GM21723 (cell line): ENCODE data around the gene TMEM271.
"Not testable (repeated sequence)": the region's sequence is repeated elsewhere in the genome, so short reads cannot be mapped to it uniquely, and the experiment has no call there.

Source experiments
- ATAC-seq: cut with Tn5 transposase; IDR thresholded peaks from one replicate; pipeline ENCODE4 v1.9.1; 2021; ENCODE audit warnings: mild to moderate bottlenecking, moderate library complexity; ENCODE audit not compliant: unreplicated experiment

The TMEM271 gene

DNA sequence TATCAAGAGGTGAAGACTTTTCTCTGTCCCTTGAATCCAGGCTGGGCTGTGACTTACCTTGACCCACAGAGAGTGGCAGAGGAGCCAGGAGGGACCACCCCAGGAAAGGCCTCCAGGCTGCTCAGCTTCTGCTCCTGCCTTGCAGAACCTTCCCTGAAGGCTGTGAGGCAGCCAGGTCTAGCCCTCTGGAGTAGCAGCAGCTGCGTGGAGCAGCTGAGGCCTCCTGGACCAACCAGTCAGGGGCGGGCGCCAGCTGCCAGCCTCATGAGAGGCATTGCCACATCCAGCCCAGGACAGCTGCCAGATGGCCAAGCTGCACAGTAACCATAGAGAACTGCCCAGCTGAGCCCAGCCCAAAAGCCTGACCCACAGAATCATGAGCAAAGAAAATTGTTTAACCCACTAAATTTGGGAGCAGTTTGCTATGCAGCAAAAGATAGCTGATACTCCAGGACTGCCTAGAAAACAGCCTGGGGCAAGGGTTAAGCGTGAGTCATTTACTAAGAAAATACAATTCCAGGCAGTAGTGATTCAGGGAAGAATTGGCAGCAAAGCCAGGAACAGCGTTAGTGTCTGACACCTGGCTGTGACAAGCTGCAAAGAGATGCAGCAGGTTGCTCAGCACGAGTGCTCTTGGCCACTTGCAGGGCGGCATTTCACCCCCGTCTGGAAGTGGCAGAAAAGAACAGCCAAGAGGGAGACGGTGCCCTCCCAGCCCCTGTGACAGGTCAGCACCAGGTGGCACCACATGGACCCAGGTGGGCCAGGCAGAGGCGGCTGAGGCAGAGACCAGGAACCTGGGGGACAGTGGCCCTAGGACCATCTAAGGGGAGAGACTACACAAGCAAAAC lies 34.5 kb upstream of the TMEM271 start:
- ATAC-seq = no peak

DNA sequence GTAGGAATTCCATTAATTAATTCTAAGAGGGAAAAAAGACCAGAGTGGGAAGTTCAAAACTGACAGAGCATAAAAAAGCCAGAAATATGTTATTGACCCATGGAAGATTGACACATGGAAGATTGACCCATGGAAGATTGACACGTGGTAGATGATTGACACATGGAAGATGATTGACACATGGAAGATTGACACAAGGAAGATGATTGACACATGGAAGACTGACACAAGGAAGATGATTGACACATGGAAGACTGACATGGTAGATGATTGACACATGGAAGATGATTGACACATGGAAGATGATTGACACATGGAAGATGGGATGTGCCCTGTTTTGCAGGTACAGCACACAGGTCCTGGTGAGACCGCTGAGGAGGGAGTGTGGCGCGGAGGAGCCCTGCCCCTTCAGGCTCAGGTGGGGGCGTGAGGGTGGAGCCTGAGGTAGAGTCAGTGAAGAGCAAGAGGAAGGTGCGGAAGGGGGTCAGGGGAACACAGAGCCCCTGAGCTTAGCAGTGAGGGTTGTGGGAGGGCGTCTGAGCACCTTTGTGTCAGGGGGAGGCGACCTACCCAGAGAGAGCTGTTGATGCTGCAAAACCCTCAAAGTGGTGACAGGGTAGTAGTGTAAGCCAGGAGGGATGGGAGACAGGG lies 33.4 kb upstream of the TMEM271 start:
- ATAC-seq = no peak

DNA sequence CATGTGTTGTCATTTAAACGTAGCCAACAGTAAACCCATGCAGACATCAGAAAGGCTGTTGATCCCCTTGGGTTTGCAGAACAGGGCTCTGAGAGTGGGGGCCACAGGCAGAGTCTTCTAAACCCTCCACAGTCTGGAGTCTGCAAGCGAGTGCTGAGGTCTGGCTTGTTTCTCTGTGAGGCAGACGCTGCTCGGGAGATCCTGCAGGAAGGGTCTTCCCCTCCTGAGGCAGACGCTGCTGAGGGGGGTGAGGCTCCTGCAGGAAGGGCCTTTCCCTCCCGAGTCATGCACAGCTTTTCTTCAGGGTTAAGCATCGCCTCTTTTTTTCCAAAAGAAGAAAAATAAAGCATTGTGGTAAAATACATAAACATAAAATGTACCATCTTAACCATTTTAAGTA lies 32.1 kb upstream of the TMEM271 start:
- ATAC-seq = no peak

DNA sequence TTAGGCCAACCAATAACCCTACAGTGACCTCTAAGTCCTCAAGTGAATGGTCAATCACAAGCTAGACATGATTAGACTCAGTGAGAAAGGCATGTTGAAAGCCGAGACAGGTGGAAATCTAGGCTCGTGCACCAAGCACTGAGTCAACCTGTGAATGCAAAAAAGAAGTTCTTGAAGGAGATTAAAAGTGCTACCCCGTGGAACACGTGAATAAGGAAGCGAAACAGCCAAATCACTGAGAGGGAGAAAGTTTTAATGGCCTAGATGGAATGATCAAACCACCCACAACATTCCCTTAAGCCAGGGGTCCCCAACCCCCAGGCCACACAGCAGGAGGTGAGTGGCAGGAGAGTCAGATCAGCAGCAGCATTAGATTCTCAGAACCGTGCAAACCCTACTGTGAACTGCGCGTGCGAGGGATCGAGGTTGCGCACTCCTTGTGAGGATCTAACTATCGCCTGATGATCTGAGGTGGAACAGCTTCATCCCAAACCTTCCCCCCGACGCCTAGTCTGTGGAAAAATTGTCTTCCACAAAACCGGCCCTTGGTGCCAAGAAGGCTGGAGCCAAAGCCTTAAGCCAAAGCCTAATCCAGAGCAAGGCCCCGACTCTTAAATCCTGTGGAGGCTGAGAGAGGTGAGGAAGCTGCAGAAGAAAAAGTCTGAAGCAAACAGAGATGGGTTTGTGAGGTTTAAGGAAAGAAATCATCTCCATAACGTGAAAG lies 29.8 kb upstream of the TMEM271 start:
- no peak for ATAC-seq

DNA sequence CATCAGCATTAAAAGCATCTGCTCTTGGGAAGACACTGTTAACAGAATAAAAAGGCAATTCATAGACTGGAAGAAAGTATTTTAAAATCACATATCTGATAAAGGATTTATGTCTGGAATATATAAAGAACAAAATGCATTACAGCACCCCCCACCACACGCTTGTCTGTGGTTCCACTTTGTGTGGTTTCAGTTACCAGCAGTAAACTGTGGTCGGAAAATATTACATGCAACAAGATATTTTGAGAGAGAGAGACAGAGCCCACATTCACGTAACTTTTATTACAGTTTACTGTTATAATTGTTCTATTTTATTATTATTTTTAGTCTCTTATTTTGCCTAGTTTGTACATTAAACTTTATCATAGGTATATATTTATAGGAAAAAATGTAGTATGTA lies 28.0 kb upstream of the TMEM271 start:
- no peak for ATAC-seq

DNA sequence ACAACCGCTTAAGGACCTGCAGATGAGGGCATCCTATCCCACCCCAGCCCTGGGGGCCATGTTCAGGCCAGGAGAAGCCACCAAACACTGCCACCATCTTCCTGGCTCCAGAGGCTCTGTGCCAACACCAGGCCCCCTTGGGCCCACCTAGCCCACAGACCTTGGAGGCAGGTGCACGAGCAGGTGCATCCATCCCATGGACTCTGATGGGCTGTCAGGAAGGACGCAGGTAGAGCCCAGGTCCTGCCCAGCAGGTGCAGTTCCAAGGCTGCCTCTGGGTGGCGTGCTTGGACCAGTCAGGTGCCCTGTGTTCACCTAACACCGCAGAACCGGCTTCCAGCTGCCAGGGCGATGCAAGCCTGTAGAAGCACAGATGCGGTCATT lies 26.5 kb upstream of the TMEM271 start:
- ATAC-seq = no peak

DNA sequence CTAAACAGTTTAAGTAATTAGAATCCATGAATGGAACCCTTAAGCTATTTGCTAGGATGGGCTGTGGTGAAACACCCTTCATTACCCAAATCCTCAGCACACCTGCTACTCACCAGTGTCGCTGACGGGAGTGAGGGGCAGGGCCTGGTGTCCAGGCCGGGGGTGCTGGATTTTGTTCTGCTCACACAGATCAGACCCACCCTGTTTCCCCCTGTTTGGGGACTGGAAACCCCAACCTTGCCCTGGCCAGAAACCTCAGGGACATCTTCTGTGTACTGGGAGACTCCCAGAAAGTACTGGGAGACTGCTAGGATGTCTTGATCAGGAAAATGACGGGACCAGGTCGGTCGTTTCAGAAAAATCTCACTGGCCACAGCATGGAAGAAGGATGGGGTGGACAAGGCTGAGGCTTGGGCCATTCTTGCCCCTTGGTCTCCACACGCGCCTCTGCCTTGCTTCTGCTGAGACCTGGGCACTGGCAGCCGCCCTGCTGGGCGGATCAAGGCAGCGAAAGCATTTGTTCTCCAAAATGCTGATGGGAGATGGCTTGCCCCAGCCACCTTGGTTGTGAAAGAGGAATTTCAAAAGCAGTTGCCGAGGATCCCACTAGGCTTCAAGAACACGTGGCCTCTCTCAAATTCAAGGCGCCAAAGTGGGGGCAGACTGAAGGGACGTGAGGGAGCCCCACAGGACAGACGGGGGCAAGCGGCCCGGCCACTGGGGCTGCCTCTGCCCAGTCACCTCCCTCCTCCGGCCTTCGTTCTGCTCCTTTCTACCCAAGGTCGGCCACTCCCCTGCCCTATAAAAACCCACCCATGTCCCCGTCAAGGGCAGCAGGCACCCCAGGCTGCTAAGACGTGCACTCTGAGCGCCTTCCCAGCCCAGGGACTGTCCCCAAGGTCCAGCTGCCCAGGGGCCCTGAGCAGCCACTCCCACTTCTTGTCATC lies 25.8 kb upstream of the TMEM271 start:
- no peak for ATAC-seq

DNA sequence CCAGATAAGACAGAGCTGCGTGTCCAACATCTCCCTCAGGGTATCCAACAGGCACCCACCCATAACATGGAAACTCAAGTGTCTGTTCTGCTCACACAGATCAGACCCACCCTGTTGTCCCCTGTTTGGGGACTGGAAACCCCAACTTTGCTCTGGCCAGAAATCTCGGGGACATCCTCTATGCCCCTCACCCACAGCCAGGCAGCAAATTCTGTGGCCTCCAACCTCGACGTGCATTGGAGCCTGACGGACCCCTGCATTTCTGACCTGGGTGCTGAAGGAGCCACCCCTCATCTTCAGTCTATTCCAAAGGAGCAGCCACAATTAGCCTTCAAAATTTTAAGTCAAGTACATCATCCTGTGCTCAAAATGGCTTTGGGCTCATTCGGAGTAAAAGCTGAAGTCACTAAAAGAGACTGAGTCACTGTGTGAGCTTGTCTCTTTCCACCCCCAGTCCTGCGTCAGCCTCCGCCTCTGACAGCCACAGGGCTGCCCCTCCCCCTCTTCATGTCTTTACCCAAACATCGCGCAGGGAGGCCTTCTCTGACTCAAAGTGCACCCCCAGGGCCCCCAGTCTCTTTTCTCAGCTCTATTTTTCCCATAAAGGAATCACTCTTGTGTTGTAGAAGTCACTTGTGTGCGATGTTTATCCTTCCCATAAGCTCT lies 24.9 kb upstream of the TMEM271 start:
- ATAC-seq = no peak

DNA sequence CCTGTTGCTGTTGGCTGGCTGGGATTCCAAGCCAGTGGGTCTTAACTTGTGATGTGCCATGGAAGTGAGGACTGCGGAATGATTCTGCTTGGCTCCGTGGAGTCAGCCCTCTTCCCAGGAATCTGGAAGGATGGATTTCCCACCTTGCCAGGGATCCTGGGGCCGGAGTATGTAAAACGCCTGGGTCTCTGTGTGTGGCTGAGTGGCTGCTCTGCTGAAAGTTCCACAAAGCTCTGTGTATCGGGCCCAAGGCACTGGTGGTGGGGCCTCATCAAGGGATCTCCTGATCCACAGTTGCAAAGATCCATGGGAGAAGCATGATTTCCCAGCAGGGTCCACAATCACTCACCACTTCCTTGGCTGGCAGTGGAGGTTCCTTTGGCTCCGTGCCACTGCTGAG lies 24.1 kb upstream of the TMEM271 start:
- no peak for ATAC-seq

DNA sequence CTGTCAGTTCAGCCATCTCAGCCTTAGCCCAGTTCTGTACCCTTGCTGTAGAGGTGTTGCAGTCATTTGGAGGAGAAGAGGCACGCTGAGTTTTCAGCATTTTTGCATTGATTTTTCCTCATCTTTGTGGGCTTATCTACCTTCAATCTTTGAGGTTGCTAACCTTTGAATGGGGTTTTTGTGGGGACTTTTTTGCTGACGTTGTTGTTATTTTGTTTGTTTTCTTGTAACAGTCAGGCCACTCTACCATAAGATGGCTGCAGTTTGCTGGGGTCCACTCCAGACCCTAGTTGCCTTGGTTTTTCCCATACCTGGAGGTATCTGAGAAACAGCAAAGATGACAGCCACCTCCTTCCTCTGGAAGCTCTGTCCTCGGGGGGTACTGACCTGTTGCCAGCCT lies 22.8 kb upstream of the TMEM271 start:
- no peak for ATAC-seq

DNA sequence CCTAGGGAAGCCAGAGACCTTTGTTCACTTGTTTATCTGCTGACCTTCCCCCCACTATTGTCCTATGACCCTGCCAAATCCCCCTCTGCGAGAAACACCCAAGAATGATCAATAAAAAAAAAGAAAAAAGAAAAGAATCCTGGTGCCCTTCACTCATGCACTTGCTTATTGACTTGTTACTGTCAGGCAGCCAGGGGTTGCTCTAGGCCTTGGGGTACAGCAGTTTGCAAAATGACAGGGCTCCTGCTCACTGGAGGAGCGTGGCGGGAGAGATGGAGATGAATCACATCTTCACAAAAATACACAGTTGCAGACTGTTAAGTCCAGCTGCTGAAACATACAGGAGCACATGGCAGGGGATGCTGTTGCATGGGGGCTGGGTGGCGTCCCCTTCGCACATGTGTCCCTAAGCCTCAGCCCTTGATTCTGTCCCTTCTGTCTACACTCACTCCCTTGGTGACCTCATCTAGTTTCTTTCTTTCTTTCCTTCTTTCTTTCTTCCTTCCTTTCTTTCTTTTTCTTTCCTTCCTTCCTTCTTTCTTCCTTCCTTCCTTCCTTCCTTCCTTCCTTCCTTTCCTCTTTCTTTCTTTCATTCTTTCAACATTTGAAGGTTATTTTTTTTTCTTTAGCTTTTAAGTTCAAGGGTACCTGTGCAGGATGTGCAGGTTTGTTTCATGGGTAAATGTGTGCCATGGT lies 16.9 kb upstream of the TMEM271 start:
- ATAC-seq = no peak

DNA sequence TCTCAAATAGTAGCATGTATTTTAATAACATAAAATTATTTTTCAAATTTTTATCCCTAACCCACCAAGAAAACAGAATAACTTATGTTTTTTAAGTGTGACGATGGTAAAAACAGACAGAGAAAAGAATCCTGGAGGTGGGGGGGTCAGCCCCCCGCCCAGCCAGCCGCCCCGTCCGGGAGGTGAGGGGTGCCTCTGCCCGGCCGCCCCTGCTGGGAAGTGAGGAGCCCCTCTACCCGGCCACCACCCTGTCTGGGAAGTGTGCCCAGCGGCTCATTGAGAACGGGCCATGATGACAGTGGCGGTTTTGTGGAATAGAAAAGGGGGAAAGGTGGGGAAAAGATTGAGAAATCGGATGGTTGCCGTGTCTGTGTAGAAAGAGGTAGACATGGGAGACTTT lies 16.1 kb upstream of the TMEM271 start:
- not testable (repeated sequence) for ATAC-seq

DNA sequence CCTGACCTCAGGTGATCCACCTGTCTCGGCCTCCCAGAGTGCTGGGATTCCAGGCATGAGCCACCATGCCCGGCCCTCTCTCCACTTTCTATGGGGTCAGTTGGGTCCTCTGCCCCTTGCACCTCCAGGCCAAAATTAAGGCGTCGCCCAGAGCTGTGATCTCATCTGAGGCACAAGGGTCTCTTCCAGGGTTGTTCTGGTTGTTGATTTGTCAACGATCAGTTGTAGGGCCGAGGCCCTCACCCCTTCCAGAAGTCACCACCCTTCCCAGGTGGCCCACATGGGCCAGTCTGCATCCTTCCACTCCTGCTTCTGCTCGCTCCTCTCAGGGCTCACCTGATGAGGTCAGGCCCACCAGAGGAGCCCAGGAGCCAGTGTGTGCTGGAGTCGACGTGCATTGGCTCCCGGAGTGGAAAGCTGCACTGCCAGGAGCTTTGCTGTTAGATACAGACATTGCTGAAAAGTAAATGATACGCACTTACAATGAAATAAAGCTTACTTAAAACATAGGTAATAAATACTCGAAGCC lies 14.3 kb upstream of the TMEM271 start:
- ATAC-seq = no peak

DNA sequence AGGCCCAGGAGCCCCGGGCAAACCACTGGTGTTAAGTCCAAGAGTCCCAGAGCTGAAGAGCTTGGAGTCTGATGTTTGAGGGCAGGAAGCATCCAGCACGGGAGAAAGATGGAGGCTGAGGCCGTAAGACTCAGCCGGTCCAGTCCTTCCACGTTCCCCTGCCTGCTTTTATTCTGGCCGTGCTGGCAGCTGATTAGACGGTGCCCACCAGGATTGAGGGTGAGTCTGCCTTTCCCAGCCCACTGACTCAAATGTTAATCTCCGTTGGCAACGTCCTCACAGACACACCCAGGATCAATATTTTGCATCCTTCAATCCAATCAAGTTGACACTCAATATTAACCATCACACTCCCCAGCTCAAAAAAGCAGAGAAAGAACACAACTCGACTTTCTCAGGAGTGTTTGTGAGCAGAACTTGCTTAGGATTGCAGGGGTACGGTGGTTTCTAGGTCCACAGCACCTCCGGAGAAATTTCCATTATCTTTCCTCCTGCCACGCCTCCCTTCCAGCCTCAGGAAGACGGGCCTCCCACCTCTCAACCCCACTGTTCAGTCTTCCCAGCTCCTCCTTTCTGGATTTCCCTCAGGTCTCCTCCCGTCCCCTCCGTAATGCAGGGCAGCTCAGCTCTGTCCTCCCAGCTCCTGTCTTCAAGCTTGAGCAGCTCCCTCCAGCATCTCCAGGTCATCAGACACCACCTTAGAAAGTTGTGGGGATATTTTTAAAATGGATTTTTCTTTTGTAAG lies 13.3 kb upstream of the TMEM271 start:
- no peak for ATAC-seq

DNA sequence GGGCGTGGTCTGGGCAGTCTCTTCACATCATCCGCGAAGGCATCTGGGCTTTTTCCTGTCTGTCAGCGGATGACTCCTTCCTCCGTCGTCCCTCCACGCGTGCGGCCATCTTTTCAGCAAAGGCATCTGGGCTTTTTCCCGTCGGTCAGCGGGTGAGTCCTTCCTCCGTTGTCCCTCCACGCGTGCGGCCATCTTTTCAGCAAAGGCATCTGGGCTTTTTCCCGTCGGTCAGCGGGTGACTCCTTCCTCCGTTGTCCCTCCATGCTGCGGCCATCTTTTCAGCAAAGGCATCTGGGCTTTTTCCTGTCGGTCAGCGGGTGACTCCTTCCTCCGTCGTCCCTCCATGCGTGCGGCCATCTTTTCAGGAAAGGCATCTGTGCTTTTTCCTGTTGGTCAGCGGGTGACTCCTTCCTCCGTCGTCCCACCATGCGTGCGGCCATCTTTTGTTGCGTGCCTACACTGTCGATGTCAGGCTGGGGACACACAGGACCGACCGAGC lies 12.3 kb upstream of the TMEM271 start:
- ATAC-seq = no peak

DNA sequence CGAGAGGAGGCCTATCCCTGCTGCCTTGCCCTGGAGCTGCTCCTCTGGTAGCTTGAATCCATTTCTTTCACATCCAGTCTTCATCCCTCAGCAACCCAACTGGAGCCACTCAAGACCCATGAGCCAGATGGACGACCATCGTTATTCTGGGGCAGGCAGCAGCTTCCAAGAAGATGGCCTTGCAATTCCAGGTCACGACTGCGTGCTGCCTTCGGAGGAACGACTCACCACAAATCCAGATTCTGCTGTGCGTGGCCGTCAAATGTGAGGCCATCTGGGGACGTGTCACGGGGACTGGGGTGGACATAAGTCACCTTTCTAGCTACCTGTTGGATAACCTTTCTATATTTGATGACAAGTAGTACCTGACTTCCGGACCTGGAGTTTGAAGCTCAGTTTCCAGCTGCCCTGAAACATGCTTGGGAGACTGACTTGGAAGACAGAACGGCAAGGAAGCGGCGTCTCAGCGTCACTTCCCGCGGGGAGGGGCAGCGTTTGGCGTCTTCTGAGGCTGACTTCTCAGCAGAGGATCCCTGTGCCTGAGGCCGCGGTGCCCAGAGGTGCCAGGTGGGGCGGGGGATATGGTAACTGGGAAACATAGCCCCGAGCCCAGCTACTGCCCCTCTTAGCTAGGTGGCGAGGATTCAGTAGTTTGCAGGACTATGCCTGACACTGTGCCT lies 11.7 kb upstream of the TMEM271 start:
- no peak for ATAC-seq

DNA sequence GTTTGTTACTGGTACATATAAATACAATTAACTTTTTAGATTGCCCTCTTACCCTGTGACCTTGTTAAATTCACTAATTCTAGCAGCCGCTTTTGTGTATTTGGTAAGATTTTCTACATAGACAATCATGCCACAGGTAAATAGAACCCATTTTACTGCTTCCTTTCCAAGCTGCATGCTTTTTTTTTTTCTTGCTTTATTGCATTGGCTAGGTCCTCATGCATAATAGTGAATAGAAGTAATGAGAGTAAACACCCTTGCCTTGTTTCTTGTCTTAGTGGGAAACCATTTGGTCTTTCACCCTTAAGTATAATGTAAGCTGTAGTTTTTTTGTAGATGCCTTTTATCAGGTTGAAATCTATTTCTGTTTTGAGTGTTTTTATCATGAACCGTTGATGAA lies 7.7 kb upstream of the TMEM271 start:
- no peak for ATAC-seq

DNA sequence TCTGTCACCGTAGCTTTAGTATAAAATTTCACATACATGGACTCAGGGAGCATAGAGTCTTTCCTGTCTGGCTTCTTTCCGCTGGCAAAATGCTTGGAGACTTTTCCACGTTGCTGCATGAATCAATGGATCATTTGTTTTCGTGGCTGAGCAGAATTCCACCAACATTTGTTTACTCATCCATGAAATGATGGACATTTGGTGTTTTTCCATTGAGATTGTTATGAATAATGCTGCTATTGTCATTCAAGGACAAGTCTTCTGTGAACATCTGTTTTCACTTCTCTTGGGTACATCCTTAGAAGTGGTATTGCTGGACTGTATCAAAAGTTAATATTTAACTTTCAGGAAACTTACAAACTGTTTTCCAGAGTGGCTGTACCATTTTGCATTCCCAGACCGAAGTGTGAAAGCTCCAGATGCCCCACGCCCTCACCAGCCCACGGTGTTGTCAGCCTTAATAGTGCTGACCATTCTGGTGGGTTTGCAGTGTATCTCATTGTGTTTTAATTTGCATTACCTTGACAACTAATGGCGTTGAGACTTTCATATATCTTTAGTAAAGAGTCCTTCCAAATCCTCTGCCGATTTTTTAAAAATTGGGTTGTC lies 5.8 kb upstream of the TMEM271 start:
- no peak for ATAC-seq
